Activated T-cell treated with anti-CD3 and anti-CD28 coated beads, Interleukin-2, amount 50 U/mL, for 4 hours (primary cell): ENCODE measurements around the gene KRT222. TPM values are rescaled to one million over a fixed set of nuclear protein-coding genes. Genes with fewer than 3 reads are reported as not detected.

ENCODE experiments used
- total RNA-seq, 3 donors: library from RNA; stranded (reverse); gene quantifications; one replicate each; pipeline ENCODE4 v1.2.1, GENCODE V29; 2021

The KRT222 gene
- total RNA-seq, 3 donors from 2014 or later = not detected

Other genes with a start within 250 kb of the KRT222 start
- 10 to 100 TPM; 10.4 to 16.4 (median 12.0) TPM for gene TOP2A, start 247.3 kb downstream of the KRT222 start, total RNA-seq
- 10 to 100 TPM; 14.0 to 17.7 (median 14.7) TPM for gene IGFBP4, start 221.7 kb downstream of the KRT222 start, total RNA-seq
- gene TNS4, start 163.6 kb downstream of the KRT222 start, total RNA-seq = 1 to 10 TPM; 3.9 to 4.7 (median 4.1) TPM
- gene CCR7, start 99.7 kb downstream of the KRT222 start, total RNA-seq = 100 to 1,000 TPM in 2 of 3 donors, 10 to 100 TPM in 1; 77.3 to 109 (median 108) TPM
- 100 to 1,000 TPM; 105 to 117 (median 106) TPM for gene SMARCE1, start 17.4 kb downstream of the KRT222 start, total RNA-seq
- gene KRT24, start 38.6 kb upstream of the KRT222 start, total RNA-seq = not detected
- not detected for gene KRT25, start 90.2 kb upstream of the KRT222 start, total RNA-seq
- not detected for gene KRT26, start 107.0 kb upstream of the KRT222 start, total RNA-seq
- not detected for gene KRT27, start 117.4 kb upstream of the KRT222 start, total RNA-seq
- gene KRT28, start 134.8 kb upstream of the KRT222 start, total RNA-seq = not detected
- 10 to 100 TPM; 48.7 to 50.0 (median 49.7) TPM for gene KRT10, start 157.4 kb upstream of the KRT222 start, total RNA-seq
- gene KRT12, start 202.0 kb upstream of the KRT222 start, total RNA-seq = not detected
- gene KRT20, start 220.1 kb upstream of the KRT222 start, total RNA-seq = under 1 TPM; 0.19 to 0.30 (median 0.21) TPM